Suprapubic skin (tissue), 4 donors: ENCODE results near the gene HOXA1. TPM values are rescaled to one million over a fixed set of nuclear protein-coding genes. Genes with fewer than 3 reads are reported as not detected.

Experiments
- DNase-seq, 2 donors: peaks; one replicate each; pipeline ENCODE4 v3.0.0-alpha.2; 2019; ENCODE audit warnings: low spot score in 2 of 2
- H3K27ac ChIP-seq: fragments of 200-600 bp; sonication (generic); one replicate; pipeline ENCODE4 v1.5.1; 2019
- H3K27me3 ChIP-seq: fragments of 200-600 bp; sonication (generic); one replicate; pipeline ENCODE4 v1.5.1; 2019
- H3K36me3 ChIP-seq: fragments of 200-600 bp; sonication (generic); one replicate; pipeline ENCODE4 v1.5.1; 2019
- H3K4me1 ChIP-seq: fragments of 200-600 bp; sonication (generic); one replicate; pipeline ENCODE4 v1.5.1; 2019
- H3K4me3 ChIP-seq: fragments of 200-600 bp; sonication (generic); one replicate; pipeline ENCODE4 v1.5.1; 2019; ENCODE audit warnings: mild to moderate bottlenecking
- H3K9me3 ChIP-seq: fragments of 200-600 bp; sonication (generic); one replicate; pipeline ENCODE4 v1.5.1; 2019
- CTCF ChIP-seq, 2 donors: fragments of 200-600 bp in 1 of 2; fragments of 450-650 bp in 1 of 2; sonication (generic) in 1 of 2; IDR thresholded peaks; one replicate each; pipeline ENCODE4 v1.5.1; 2016 to 2019; ENCODE audit warnings: antibody characterized with exemption in 2 of 2, mild to moderate bottlenecking in 1 of 2, moderate library complexity in 1 of 2
- EP300 ChIP-seq: sonication (generic); formaldehyde crosslinking; IDR thresholded peaks from one replicate; pipeline ENCODE4 v1.6.1; 2017; ENCODE audit warnings: antibody characterized with exemption
- POLR2A ChIP-seq, 2 donors: fragments of 450-650 bp; IDR thresholded peaks; one replicate each; pipeline ENCODE4 v1.6.1; 2017; ENCODE audit warnings: antibody characterized with exemption in 2 of 2, mild to moderate bottlenecking in 2 of 2, moderate library complexity in 2 of 2
- POLR2AphosphoS5 ChIP-seq, 3 donors: sonication (generic); formaldehyde crosslinking; IDR thresholded peaks; one replicate each; pipeline ENCODE4 v1.6.1; 2017; ENCODE audit warnings: antibody characterized with exemption in 3 of 3
- WGBS: methylation state at CpG from one replicate; pipeline ENCODE4 v1.1.5; 2018; 5-methylcytosine and 5-hydroxymethylcytosine counted together
- total RNA-seq, 4 donors: library from RNA; depleted of rRNA; stranded (reverse); fragments of >200 nt; gene quantifications; one replicate each; pipeline ENCODE4 v1.1.0, GENCODE V29; 2016

Gene HOXA1
- total RNA-seq, 4 donors from 2014 or later, result 2.5 to 4.0 (median 3.1) TPM

- TF ChIP-seq CTCF (IDR thresholded peaks at IDR 0.05) (no peak), POLR2A (IDR thresholded peaks at IDR 0.05) (no peak), POLR2AphosphoS5 (IDR thresholded peaks at IDR 0.05) (no peak), EP300 (no peak)
- H3K36me3 ChIP-seq, result no peaks in the 10 kb centered on the region
- H3K9me3 ChIP-seq, result no peaks in the 10 kb centered on the region
- H3K4me3 ChIP-seq, result no peak overlapping the region
- H3K27me3 ChIP-seq, result peaks cover 20% of the 10 kb centered on the region
- H3K4me1 ChIP-seq, result peaks cover 23% of the 10 kb centered on the region
- no peak overlapping the region for H3K27ac ChIP-seq
- 78% methylated on average over 1 of the region's 1 CpG for WGBS
- DNase-seq, result no peak
Observed at GRCh38 chr7:27092819-27093110, 3.0 kb downstream of the HOXA1 start.

- H3K36me3 ChIP-seq, result no peaks in the 10 kb centered on the region
- H3K27me3 ChIP-seq, result peaks cover 26% of the 10 kb centered on the region
- 86% methylated on average over 9 of the region's 9 CpGs for WGBS
Observed at GRCh38 chr7:27091941-27092818, 3.6 kb downstream of the HOXA1 start.

GRCh38 chr7:27091105-27091504 is 4.7 kb downstream of the HOXA1 start:
- H3K4me1 ChIP-seq, result peaks cover 15% of the 10 kb centered on the region
- no peak for DNase-seq
- no peak overlapping the region for H3K4me3 ChIP-seq
- H3K36me3 ChIP-seq, result no peaks in the 10 kb centered on the region
- H3K9me3 ChIP-seq, result no peaks in the 10 kb centered on the region
- peaks cover 32% of the 10 kb centered on the region for H3K27me3 ChIP-seq
- WGBS, result 77% methylated on average over 3 of the region's 3 CpGs
- H3K27ac ChIP-seq, result no peak overlapping the region
- TF ChIP-seq POLR2A (IDR thresholded peaks at IDR 0.05) (no peak), POLR2AphosphoS5 (IDR thresholded peaks at IDR 0.05) (no peak), EP300 (no peak), CTCF (IDR thresholded peaks at IDR 0.05) (no peak)

More at GRCh38 chr7:27091941-27092818, 3.6 kb downstream of the HOXA1 start:
- no peak for DNase-seq
- no peaks in the 10 kb centered on the region for H3K9me3 ChIP-seq
- no peak overlapping the region for H3K27ac ChIP-seq
- H3K4me1 ChIP-seq, result peaks cover 17% of the 10 kb centered on the region
- H3K4me3 ChIP-seq, result no peak overlapping the region
- TF ChIP-seq POLR2AphosphoS5 (IDR thresholded peaks at IDR 0.05) (no peak), POLR2A (IDR thresholded peaks at IDR 0.05) (no peak), CTCF (IDR thresholded peaks at IDR 0.05) (no peak), EP300 (no peak)

GRCh38 chr7:27088002-27088922 is 7.5 kb downstream of the HOXA1 start:
- Histone ChIP-seq H3K27me3 (peaks cover 32% of the 10 kb centered on the region), H3K4me1 (peaks cover 3% of the 10 kb centered on the region), H3K4me3 (peak overlapping the region; percentile 28), H3K27ac (no peak overlapping the region), H3K9me3 (no peaks in the 10 kb centered on the region), H3K36me3 (no peaks in the 10 kb centered on the region)
- WGBS, result 23% methylated on average over 56 of the region's 68 CpGs
- TF ChIP-seq EP300, result no peak
- no peak for TF ChIP-seq POLR2AphosphoS5 (IDR thresholded peaks at IDR 0.05)
- no peak for TF ChIP-seq CTCF (IDR thresholded peaks at IDR 0.05)
- TF ChIP-seq POLR2A (IDR thresholded peaks at IDR 0.05), result no peak
- DNase-seq, result no peak

- TF ChIP-seq POLR2A (IDR thresholded peaks at IDR 0.05) (no peak), CTCF (IDR thresholded peaks at IDR 0.05) (no peak), EP300 (no peak), POLR2AphosphoS5 (IDR thresholded peaks at IDR 0.05) (no peak)
- no peak for DNase-seq
- Histone ChIP-seq H3K27ac (no peak overlapping the region), H3K36me3 (no peaks in the 10 kb centered on the region), H3K4me3 (no peak overlapping the region), H3K9me3 (no peaks in the 10 kb centered on the region), H3K4me1 (peaks cover 3% of the 10 kb centered on the region), H3K27me3 (peaks cover 20% of the 10 kb centered on the region)
- 88% methylated on average over 2 of the region's 2 CpGs for WGBS
Observed at GRCh38 chr7:27083646-27084045, 12.2 kb downstream of the HOXA1 start.
